GM19099 (cell line): ENCODE data around the gene OR2T11.
"Not testable (repeated sequence)": the region's sequence is repeated elsewhere in the genome, so short reads cannot be mapped to it uniquely, and the experiment has no call there.

Source experiments
- POLR2A ChIP-seq: IDR thresholded peaks from 3 replicates; pipeline ENCODE4 v1.6.1; 2011; ENCODE audit warnings: low read depth; ENCODE audit not compliant: insufficient read length; ENCODE audit errors: extremely low read depth

Gene OR2T11

GRCh38 chr1:248634991-248635390 lies at the start of gene OR2T11:
TSS of gene OR2T11 (minus strand) at chr1:248635091. CDS start at chr1:248627128, 7,963 bp downstream.
- TF ChIP-seq POLR2A = not testable (repeated sequence)

GRCh38 chr1:248681651-248682050 lies 46.8 kb upstream of the OR2T11 start:
- no peak for TF ChIP-seq POLR2A

- TF ChIP-seq POLR2A = no peak
These were observed 35.1 kb upstream of the OR2T11 start for GRCh38 chr1:248670003-248670402.

GRCh38 chr1:248655354-248655753 lies 20.5 kb upstream of the OR2T11 start, which contains the start of gene OR2T27:
TSS of gene OR2T27 (minus strand) at chr1:248655528. CDS start at chr1:248650884, 4,644 bp downstream.
- TF ChIP-seq POLR2A = not testable (repeated sequence)

- TF ChIP-seq POLR2A = not testable (repeated sequence)
These were observed 10.3 kb upstream of the OR2T11 start, which contains the start of gene OR2T35 for GRCh38 chr1:248645178-248645577. TSS of gene OR2T35 (minus strand) at chr1:248645278. CDS start at chr1:248639258, 6,020 bp downstream.

GRCh38 chr1:248631354-248632008 lies 3.4 kb downstream of the OR2T11 start:
- no peak for TF ChIP-seq POLR2A

- TF ChIP-seq POLR2A = no peak
These were observed 4.3 kb downstream of the OR2T11 start for GRCh38 chr1:248630551-248630950.

GRCh38 chr1:248627971-248628844 lies 6.7 kb downstream of the OR2T11 start:
- no peak for TF ChIP-seq POLR2A

- no peak for TF ChIP-seq POLR2A
These were observed 8.9 kb downstream of the OR2T11 start for GRCh38 chr1:248625971-248626370.

- no peak for TF ChIP-seq POLR2A
These were observed 9.7 kb downstream of the OR2T11 start for GRCh38 chr1:248625166-248625565.

- no peak for TF ChIP-seq POLR2A
These were observed 12.3 kb downstream of the OR2T11 start for GRCh38 chr1:248622570-248623001.

GRCh38 chr1:248621770-248622169 lies 13.1 kb downstream of the OR2T11 start:
- TF ChIP-seq POLR2A = no peak

GRCh38 chr1:248618878-248619277 lies 16.0 kb downstream of the OR2T11 start:
- TF ChIP-seq POLR2A = no peak

- TF ChIP-seq POLR2A = no peak
These were observed 16.8 kb downstream of the OR2T11 start for GRCh38 chr1:248618119-248618518.

- no peak for TF ChIP-seq POLR2A
These were observed 21.1 kb downstream of the OR2T11 start for GRCh38 chr1:248613742-248614141.
